ENCODE results near the gene NCS1.

DNA sequence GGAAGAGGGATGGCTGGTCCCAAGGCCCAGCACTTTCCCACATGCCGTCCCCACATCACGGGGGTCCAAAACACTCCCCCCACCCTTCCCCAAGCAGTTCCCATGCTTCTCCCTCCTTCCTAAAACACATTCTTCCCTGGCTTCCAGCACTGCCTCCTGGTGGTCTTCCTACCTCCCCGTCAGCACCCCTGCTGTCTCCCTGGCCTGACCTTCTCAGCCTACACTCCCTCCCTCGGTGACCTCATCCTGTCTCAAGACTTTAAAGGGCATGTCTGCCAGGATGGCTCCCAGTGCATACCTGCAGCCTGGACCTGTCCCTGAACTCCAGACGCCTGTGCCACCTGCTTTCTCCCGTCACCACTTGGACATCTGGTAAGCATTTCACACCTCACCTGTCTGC lies 4.3 kb upstream of the NCS1 start:
- TF ChIP-seq, protein P1, sequence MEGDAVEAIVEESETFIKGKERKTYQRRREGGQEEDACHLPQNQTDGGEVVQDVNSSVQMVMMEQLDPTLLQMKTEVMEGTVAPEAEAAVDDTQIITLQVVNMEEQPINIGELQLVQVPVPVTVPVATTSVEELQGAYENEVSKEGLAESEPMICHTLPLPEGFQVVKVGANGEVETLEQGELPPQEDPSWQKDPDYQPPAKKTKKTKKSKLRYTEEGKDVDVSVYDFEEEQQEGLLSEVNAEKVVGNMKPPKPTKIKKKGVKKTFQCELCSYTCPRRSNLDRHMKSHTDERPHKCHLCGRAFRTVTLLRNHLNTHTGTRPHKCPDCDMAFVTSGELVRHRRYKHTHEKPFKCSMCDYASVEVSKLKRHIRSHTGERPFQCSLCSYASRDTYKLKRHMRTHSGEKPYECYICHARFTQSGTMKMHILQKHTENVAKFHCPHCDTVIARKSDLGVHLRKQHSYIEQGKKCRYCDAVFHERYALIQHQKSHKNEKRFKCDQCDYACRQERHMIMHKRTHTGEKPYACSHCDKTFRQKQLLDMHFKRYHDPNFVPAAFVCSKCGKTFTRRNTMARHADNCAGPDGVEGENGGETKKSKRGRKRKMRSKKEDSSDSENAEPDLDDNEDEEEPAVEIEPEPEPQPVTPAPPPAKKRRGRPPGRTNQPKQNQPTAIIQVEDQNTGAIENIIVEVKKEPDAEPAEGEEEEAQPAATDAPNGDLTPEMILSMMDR (conservative IDR thresholded peaks at IDR 0.05; ENCODE audit: low read depth, low read length), result no peak
- TF ChIP-seq EZH2 (IDR thresholded peaks at IDR 0.05; ENCODE audit: borderline replicate concordance, low read depth, low read length, poor library complexity, severe bottlenecking), result no peak
